Upper lobe of left lung (tissue), 4 donors: ENCODE data around the gene LGI4.

Source experiments
- CTCF ChIP-seq, 6 experiments: fragments of 450-650 bp in 4 of 6; fragments of 200-600 bp in 2 of 6; sonication (generic) in 2 of 6; IDR thresholded peaks; one replicate each; pipeline ENCODE4 v1.5.1; 2016 to 2019; ENCODE audit warnings: antibody characterized with exemption in 6 of 6
- EP300 ChIP-seq, 4 donors: sonication (generic); formaldehyde crosslinking; IDR thresholded peaks; one replicate each; pipeline ENCODE4 v1.5.1; 2017; ENCODE audit warnings: antibody characterized with exemption in 4 of 4, control low read depth in 2 of 4
- POLR2A ChIP-seq, 4 donors: fragments of 450-650 bp; IDR thresholded peaks; one replicate each; pipeline ENCODE4 v1.5.1; 2016 to 2017; ENCODE audit warnings: antibody characterized with exemption in 4 of 4, mild to moderate bottlenecking in 2 of 4
- POLR2AphosphoS5 ChIP-seq, 2 donors: sonication (generic); formaldehyde crosslinking; IDR thresholded peaks; one replicate each; pipeline ENCODE4 v1.5.1; 2017; ENCODE audit warnings: antibody characterized with exemption in 2 of 2

- TF ChIP-seq POLR2A (IDR thresholded peaks at IDR 0.05) (peak in 1 of 4 donors; percentile 4), CTCF (IDR thresholded peaks at IDR 0.05) (no peak), EP300 (IDR thresholded peaks at IDR 0.05) (no peak), POLR2AphosphoS5 (IDR thresholded peaks at IDR 0.05) (no peak)
These were observed 19.5 kb downstream of the LGI4 start, which contains the start of gene FXYD3 for GRCh38 chr19:35115177-35115951.
